ENCODE data around the gene SPTBN5. TPM values are rescaled to one million over a fixed set of nuclear protein-coding genes. Genes with fewer than 3 reads are reported as not detected.

SPTBN5 gene
- total and polyA plus RNA-seq, 2 experiments from 2014 or later: 0.57 to 1.1 TPM

GRCh38 chr15:41829959-41830646 is 63.8 kb downstream of the SPTBN5 start (continued):
- TF ChIP-seq ZNF462 (CRISPR knock-in tag; IDR thresholded peaks at IDR 0.05) (no peak), ZNF331 (CRISPR knock-in tag; IDR thresholded peaks at IDR 0.05; ENCODE audit: low read depth) (no peak), EZH2phosphoT487 (IDR thresholded peaks at IDR 0.05; ENCODE audit: unreplicated experiment) (no peak), JUNB (IDR thresholded peaks at IDR 0.05; ENCODE audit: unreplicated experiment) (no peak)

- H3K4me2 ChIP-seq: peak overlapping the region; percentile 92
- Mint-ChIP-seq H3K36me3 (ENCODE audit: low read depth) (peaks cover 9% of the 10 kb centered on the region), H3K4me1 (peaks cover 9% of the 10 kb centered on the region), H3K4me3 (peak overlapping the region; percentile 85), H3K9me3 (no peaks in the 10 kb centered on the region), H3K27me3 (ENCODE audit: insufficient read depth, low read depth, poor library complexity) (peaks cover 14% of the 10 kb centered on the region), H3K27ac (no peak overlapping the region)
- H4K20me1 ChIP-seq (replicated peaks; ENCODE audit: insufficient read depth): no peaks in the 10 kb centered on the region; the same call in 1 of the 2 replicates
- H3F3A ChIP-seq (replicated peaks; ENCODE audit: low read depth): no peaks in the 10 kb centered on the region
- H3K36me3 ChIP-seq (ENCODE audit: insufficient read depth): no peaks in the 10 kb centered on the region; the same call in 1 of the 2 replicates
- ATAC-seq: no peak
- no peak overlapping the region for H3K27ac ChIP-seq (ENCODE audit: low read depth)
- peak overlapping the region; percentile 98; the same call in 1 of the 2 replicates for H2AFZ ChIP-seq
- DNase-seq (ENCODE audit: low spot score): no peak
- TF ChIP-seq ZNF331 (CRISPR knock-in tag; IDR thresholded peaks at IDR 0.05; ENCODE audit: low read depth) (no peak), NANOG (IDR thresholded peaks at IDR 0.05; ENCODE audit: borderline replicate concordance) (no peak), POLR2AphosphoS5 (IDR thresholded peaks at IDR 0.05; ENCODE audit: low read depth) (no peak), EZH2 (IDR thresholded peaks at IDR 0.05; ENCODE audit: low read depth, unreplicated experiment) (no peak), JUNB (IDR thresholded peaks at IDR 0.05; ENCODE audit: unreplicated experiment) (no peak), CREB1 (CRISPR knock-in tag; IDR thresholded peaks at IDR 0.05; ENCODE audit: low read depth) (no peak), ETS1 (IDR thresholded peaks at IDR 0.05) (no peak), ZNF114 (CRISPR knock-in tag; IDR thresholded peaks at IDR 0.05) (no peak), STAT1 (IDR thresholded peaks at IDR 0.05; ENCODE audit: unreplicated experiment) (no peak), EZH2phosphoT487 (IDR thresholded peaks at IDR 0.05; ENCODE audit: unreplicated experiment) (no peak)
- peak overlapping the region; percentile 97 for H3K4me3 ChIP-seq
- H3K9me2 ChIP-seq (ENCODE audit: insufficient read depth): no peaks in the 10 kb centered on the region
- peaks cover 4% of the 10 kb centered on the region; the same call in 1 of the 2 replicates for H3K4me1 ChIP-seq (ENCODE audit: insufficient read depth)
- H3K27me3 ChIP-seq (ENCODE audit: insufficient read depth): peaks cover 5% of the 10 kb centered on the region; the same call in 1 of the 2 replicates
- H3K79me2 ChIP-seq (replicated peaks; ENCODE audit: insufficient read depth): 0 out of 2 replicates have a peak, but pooled peaks cover 4% of the 10 kb centered on the region
Observed at GRCh38 chr15:41828807-41829141, 65.1 kb downstream of the SPTBN5 start.
